NCI-H69 (cell line): ENCODE results near the gene FAM124A.
A peak's percentile ranks its signal among the peaks of the same experiment; 100 is the strongest.

Experiments used
- DNase-seq: peaks from one replicate; lab custom pipeline; 2025; lab: John Stamatoyannopoulos, UW

FAM124A gene

DNA sequence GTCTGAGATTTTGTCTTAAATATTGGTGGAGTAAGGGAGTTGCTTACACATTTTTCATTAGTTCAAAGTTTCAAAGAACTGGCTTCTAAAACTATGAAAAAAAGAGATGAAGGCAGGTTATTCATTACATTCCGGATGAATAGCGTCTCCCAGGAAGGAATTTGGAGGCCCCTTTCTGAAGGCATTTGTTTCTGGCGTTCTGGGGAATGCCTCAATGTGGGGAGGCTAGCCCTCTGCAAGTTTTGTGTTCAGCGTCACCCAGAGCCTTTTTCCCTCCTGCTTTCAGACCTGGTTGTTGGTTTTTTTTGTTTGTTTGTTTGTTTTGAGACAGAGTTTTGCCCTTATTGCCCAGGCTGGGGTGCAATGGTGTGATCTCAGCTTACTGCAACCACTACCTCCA lies 21.0 kb downstream of the FAM124A start:
- DNase-seq: no peak

DNA sequence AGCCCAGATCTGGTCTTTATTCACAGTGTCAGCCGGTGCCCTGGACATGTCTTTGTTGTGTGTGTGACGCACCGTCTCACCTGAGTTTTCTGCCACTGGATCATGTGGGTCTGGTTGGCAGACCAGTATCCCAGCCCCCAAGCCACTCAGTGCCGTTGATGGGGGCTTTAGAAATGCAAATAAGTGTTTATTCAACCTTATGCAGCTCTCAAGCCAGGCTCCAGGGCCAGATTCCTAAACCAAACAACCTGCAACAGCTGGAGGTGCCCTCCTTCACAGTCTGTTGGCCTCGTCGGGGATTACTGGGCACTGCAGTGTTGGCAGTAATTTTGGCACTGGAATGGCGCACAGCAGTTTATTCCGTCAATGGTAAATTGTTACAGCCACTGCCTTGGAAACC lies 21.6 kb downstream of the FAM124A start:
- DNase-seq: peak; percentile 51

DNA sequence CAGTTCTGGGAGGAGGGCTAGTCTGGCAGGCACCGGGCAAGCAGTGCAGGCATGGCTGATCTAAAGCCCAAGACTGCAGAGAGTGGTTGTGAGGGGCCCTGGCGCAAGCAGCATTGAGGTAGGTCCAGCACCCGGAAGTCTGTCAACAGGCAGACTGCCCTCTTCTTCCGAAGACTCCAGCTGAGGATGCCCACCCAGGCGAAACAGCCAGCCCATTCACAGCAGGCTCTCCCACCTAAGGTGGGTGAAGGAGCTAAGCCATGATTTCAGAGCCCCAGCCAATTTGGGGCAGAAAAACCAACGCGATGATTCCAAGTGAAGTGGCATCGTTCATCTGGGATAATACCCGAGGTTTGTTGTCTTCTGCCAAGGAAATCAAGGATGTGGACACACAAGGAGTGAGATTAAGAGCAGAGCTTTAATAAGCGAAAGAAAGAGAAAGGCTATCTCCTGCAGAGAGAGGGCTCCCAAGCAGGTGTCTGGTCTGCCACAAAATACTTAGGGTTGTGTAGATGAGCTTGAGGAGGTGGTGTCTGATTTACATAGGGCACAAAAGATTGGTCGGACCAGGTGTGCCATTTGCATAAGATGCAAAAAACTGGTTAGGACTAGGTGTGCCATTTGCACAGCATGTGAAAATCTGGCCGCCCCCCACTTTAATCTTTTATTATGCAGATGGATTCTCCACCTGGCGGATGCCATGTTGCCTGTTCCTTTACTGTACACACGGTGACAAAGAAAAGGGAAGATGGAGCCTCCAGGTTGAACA lies 22.6 kb downstream of the FAM124A start:
- DNase-seq: peak; percentile 35

DNA sequence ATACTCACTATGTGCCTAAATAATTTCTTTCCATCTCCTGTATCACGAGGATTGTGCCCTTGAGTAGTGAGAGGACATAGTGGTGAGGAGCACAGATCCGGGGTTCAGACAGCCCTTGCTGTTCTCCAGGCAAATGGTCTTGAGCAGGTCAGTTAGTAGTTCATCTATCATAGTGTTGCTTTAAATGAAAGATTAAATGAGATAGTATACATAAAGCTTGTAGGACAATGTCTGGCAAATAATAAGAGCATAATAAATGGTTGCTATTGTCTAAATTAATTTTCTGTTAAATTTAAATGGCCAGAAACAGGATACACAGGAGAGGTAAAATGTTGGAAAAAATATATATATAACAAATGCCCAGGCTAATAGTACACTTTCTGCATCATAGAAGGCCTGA lies 23.4 kb downstream of the FAM124A start:
- no peak for DNase-seq

DNA sequence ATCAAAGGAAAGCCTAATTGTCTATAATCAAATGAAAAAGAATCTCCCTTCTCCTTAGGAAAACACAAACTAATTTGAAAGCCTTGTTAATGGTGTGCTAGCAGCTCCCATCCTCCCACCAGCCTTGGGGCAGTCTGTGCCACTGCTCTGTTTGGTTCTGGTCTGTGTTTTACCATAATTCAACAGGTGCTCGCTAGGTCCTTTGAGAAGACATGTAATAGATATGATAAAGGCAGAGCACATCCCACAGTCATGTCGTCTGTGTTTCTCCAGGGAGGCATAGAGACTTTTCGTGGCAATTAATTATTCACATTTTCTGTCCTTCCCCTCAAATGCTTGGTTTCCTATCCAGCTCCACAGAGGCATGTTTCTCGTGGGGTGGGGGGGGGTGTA lies 23.8 kb downstream of the FAM124A start:
- DNase-seq: peak; percentile 53

DNA sequence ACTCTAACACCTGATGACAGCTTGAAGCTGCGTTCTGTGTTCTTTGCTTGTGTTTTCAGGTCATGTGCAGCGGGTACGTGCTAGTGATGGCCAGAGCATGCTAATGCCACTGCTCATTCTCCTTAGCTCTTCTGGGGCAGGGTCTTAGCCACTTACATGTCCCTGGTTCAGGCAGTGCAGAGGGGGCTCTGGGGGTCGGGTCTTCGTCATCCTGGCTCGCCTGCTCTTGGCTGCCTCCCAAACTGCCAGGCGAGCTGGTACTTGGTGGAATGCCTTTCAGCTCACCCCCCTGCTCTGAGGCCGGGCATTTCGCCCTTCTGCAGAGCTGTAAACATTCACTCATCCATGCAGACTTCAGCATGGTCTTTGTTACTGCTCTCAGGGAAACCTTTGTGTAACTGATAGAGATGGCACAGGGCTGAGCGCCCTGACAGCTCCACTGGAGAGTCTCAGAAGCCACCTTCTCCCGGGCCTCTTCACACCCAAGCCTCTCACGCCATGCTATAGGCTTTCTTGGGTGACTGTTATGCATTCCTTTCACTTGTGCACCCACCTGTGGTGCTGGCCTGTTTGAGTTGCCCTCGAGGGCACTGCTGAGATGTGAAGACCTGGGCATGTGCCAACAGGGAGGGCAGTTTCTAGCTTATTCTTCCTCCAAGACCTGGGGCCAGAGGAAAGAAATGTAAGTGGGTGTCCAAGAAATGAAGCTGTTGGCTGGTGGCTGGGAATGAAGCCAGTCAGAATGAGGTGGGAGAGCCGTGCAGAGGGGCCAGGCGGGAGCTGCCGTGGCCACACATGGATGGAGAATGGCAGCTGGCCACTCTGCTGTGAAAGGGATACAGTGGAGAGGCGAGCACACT lies 24.4 kb downstream of the FAM124A start:
- DNase-seq: peak; percentile 80

DNA sequence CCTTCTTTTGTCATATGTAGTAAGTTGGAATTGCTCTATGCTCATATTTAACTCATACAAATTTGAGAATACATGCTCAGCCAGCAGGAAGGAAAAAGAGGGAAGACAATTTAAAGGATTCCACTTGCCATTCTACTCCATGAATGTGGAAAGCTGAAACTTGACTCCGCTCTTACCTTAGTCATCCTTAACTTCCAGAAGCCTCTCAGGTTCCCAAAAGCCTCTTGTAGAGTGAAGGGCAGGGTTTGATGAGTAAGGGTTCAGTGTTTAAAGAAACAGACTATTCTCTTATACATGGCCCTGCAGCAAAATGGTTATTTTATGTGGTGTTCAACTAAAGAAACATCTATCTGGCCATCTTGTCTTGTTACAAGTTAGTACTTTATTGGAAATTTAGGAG lies 27.1 kb downstream of the FAM124A start:
- DNase-seq: no peak

DNA sequence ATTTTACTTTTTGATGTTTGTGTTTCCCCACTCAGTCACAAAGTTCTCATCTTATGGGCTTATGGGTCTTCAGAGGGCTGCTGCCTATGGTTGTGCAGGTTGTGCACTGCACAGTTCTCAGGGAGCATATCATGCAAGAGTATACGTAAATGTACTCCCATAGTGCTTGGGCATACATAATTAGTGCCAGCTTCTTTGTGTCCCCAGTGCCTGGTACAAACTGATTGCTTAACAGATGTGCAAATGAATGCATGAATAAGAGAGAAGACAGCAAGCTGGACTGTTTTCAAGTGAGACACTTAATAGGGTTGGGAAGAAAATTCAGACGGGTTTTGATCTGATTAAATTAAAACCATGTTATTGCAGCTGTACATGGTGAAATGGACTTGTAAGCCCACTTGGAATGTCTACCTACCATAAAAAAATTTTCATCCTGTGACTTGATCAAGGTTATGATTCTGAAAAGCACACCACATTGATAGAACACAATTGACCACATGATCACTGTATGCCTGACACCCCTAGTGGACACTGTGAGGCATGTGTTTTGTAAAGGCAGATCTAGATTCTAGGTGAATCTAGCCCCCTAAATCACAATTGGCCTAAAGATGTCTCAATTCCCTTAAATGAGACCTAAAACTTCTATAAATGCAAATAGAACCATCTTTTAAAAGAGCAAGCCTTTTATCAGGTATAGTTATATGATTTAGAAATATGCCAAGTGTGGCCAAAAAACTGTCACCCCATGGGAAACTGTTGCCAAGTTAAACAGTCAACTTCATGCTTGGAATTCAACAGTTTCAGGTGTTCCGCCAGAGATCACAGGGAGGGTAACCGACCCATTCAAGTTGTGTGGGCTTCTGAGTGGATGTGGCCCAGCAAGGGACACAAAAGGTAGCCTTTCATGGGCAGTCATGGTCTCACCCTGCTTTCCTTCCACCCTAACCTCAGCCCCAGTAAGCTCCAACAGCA lies 27.9 kb downstream of the FAM124A start:
- DNase-seq: peak; percentile 54

DNA sequence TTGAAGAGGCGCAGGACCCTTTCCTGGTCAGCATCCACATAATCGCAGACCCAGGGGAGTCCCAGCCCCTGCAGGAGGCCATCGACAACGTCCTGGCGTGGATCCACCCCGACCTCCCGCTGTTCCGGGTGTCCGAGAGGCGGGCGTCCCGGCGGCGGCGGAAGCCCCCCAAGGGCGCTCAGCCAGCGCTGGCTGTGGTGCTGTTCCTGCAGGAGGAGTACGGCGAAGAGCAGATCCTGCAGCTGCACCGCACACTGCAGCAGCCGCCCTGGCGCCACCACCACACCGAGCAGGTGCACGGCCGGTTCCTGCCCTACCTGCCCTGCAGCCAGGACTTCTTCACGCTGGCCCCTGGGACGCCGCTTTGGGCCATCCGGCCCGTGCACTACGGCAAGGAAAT lies 29.3 kb downstream of the FAM124A start:
- DNase-seq: no peak

DNA sequence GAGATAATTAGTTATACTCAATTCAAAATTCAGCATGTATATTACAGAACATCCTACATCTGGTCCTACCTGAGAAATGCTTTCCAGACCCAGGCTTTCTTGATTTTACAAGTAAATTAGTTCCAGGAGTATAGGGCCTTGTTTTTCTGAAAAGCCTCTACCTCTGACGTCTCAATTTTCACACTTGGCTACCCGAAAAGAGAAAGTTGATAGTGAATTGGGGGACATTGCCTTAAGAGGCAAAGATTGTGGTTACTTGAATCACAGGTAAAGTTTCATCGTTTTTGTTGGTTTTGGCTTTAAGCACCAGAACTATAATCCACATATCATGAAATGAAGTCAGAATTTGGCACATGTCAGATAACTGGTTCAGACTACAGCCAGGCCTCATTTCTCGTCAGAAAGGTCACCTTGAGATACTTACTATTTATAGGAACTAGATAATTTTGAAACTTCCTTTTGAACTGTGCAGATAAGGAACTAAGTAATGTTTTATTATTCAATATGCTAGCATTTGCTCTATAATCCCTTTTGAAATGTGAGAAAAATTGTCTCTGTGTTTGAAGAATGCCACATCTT lies 30.8 kb downstream of the FAM124A start:
- no peak for DNase-seq

DNA sequence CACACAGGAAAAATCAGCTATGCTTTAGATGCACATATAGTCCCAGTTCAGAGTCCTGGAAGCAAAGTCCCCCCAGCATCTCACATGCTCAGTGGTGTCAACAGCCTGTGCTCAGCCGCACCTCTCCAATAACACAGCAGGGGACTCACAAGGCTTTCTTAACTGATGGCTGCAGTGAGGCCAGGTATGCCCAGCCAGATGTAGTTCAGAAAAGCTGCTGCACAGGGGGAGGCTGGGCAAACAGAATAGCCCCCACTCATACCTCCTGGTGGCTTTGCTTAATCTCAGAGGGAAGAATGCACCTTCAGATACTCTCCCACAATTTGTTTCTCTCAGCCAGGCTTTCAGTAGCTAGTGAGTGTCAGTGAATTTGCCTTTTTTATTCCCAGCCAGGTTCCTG lies 33.4 kb downstream of the FAM124A start:
- peak; percentile 64 for DNase-seq

DNA sequence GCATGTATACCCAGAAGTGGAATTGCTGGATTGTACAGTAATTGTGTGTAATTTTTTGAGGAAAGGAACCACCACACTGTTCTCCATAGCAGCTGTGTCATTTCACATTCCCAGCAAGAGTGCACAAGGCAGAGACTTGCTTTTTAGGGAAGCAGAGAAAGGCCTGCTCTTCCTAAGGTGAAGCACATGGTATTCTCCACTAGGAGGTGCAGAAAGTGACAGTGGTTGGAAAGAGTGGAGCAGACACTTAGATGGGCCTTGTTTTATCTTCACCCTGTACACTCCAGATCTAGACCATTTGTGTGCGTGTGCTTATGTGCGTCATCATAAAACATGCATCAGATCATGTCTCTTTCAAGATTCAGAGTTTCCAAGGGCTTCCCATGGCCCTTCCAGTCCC lies 35.0 kb downstream of the FAM124A start:
- no peak for DNase-seq

DNA sequence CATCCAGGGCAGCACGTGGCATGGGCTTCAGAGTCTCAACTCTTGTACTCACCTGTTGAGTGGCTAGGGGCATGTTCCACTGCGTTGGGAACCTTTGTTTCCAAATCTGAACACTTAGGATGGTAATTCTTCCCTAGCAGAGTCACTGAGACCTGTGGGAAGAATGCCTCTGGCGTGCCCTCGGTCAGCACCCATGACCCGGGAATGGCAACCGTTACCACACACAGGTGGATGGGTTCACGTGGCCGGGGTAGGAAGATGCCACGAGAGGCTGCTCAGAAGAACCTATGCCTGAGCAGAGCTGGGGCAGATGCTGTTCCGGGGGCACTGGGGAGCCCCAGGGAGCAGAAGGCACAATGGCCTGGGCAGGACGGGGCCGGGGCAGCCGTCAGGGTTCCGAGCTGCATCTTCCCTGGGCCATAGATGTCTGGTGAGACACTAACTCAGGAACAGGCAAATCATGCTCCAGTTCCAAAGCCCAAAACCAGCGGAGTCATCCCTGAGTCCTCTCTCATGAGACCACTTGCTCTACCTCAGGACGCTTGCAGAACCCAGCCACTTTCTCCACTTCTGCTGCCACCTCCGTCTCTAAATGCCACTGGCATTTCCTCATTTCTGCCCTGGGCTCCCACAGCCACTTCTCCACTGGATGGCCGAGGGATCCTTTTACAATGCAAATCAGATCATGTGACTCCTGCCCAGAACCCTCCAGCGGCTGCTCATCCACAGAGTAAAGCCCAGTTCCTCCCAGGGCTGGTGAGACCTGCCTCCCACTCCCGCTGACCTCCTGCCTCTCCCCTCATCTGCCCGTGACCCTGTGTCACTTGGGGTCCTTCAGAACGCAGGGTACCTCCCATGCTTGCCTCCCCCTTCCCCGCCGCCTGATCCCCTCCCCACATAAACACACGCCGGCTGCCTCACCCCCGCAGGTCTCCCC lies 36.7 kb downstream of the FAM124A start:
- DNase-seq: no peak

DNA sequence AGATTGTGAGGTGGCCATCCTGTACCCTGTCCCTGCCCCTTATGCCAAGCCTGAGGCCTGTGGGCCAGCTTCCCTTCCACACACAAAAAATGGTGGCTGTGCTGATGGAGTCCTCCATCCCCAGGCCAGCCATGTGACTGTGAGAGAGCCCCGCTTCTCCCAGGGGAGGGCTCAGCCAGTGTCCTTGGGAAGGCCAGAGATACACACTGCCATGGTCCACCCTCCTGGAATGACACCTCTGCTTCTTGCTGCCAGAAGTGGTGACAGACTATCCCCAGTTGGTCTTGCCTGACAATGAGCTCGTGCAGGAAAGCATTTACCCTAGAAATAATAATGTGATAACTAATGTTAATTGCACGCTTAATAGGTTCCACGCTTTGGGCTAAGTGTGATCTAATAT lies 38.0 kb downstream of the FAM124A start:
- DNase-seq: no peak

DNA sequence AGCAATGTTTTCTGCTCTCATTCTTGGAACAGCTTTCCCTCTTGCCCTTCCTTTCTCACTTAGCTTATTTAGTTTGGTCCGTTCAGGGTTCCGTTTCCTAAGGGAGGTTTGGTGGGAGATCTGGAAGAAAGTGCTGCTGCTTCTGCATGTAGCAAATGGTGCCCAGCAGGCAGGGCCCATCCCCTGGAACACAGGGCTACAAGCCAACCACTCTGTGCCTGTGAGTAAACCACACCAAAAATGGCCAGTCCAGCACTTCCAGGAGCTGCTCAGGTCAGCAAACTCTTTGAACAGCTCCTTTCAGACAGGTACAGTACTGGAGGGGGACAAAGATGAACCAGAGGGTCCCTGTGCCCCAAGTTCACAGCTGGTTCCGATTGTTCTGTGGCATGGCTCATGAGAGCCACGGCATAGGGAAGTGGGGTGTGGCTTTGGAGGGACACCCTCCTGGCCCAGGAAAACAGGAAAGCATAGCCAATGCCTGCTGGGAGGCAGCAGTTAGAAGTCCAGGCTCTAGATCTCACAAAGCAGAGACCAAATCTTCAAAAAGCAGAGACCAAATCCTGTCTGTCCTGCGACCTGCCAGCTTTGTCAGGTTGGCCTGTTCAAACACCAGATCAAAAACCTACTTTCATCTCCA lies 39.5 kb downstream of the FAM124A start:
- no peak for DNase-seq

DNA sequence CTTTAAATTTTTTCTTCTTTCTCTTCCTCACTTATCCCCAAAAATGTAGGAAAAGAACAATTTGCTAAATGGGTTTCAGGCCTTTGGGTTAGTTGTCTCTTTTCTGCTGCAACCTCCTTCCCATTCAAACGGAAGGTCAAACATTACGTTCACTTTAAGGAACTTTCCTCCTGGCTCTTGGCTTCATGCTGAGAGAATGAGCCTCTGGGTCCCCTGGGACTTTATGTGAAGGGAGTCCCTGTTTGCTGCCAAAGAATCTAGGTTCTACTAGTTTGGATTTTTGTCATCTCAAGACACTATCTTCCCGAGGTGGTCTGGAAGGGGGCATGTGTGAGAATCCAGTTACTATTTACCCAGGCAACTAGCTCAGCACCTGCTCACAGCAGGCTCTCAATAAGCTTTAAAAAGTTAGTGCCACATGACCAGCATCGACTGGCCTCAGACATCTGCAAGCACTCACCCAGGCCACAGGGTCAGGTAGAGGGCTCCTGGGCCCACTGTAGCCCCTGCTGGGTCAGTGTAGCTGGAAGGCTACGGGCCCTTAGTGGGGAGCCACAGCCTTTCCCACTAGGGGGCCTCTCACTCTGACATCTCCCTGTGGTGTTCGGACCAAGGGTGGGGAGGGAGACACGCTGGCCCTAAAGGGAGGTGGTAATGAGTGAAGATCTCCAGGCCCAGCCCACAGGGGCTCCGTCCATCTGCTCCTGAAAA lies 40.5 kb downstream of the FAM124A start:
- DNase-seq: peak; percentile 28

DNA sequence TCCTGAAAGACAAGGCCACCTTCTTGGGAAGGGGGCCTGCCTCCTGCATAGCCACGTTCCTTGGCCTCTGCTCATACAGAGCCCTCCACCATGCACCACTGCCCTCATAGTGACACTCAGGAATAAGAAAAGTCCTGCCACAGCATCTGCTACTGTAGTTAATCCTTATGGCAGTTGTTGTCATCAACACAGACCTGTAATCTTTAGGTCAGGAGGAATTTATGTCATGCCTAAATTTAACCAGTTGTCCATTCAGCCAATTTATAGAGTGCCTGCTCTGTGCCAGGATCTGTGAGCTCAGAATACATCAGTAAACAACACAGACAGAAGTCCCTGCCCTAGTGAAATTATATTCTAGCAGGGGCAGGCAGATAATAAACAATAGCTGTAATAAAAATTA lies 44.4 kb downstream of the FAM124A start:
- no peak for DNase-seq

DNA sequence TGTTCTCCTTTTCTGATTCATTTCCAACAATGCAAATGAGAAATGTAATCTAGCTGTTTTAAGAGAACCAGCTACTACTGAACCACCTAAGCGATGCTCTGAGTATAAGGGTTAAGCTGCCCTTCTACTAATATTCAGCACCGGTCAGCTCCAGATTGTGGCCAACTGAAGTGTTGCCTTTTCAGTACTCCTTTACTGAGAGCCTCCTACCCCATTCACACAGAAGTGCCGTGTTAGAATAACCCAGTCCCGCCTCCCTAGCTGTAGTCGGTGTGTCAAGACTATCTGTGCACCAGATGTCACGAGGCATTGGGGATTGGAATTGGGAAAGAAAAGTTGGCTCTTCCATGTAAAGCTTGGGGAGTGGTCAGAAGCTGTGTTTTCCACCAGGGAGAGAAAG lies 45.4 kb downstream of the FAM124A start:
- DNase-seq: no peak

DNA sequence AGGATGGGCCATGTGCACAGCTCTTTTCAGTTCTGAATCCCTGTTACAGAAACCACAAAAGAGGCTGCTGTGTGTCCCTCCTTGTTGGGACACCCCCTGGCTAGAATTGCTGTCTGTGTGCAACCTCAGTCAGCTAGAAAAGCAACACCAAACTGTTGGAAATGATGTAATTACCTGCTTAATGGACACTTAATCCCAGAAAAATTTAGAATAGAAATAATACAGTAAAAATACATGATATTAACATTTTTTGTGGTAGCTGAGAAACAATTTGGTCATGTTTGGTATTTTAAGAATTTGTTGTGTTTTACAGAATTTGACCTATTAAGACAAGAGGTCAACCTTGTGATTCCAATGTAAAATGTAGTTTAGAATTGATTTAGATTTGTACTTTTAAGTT lies 46.8 kb downstream of the FAM124A start:
- DNase-seq: no peak
